ENCODE data around the gene SNX5.

Gene SNX5

DNA sequence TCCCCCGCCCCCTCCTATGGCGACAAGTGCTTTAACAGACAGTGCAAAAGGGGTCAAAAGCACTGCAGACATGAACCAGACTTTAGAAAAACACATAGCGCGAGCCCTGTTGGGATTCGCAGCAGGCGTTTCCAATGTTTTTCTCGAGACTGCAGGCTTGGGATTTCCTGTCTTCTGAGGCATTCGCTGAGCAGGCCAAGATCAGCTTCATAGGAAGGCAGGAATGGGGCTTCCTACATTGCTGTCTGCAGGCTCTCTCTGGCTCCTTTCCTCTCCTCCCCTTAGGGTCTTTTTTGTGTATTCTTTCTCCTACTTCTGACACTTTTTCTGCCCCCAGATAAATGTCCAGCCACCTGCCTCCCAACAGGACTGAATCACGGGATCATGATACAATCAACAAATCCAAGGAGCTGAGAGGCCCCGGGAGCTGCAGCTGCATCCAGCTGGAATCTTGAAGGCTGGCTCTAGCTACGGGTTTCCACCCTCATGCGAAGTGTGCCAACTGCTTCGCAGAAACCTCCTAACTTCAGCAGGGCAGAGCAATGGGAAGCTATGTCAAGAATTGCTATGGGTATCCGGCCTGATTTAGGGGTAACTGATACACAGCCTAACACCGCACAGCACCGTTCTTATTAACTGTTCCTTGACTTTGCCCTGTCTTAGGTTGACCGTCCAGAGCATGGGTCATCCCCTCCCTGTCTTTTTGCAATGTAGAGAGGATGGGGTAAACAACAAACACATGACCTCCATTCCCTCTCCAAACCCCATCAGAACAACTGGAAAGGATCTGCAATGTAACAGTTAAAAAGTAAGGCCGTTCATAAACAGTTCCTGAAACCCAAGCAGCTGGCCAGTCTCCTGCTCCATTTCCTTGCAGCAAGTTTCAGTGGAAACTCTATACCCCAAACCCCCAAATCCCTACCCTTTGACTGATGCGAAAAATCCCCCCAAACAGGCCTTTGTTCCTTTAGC is 31.5 kb downstream of the SNX5 start:
- Histone ChIP-seq H3K4me2 (ENCODE audit: low read depth, low read length, poor library complexity, severe bottlenecking) (no peak overlapping the region), H3K27me3 (ENCODE audit: low read length) (no peaks in the 10 kb centered on the region), H3K27ac (ENCODE audit: low read depth, low read length) (no peak overlapping the region), H3K36me3 (ENCODE audit: low read length) (0 out of 2 replicates have a peak, but pooled peaks cover 1% of the 10 kb centered on the region), H2AFZ (ENCODE audit: low read depth, low read length, severe bottlenecking) (no peak overlapping the region), H3K4me3 (ENCODE audit: insufficient read depth, low read length, poor library complexity, severe bottlenecking) (no peak overlapping the region), H3K9me2 (replicated peaks; ENCODE audit: insufficient read depth, low read length) (no peaks in the 10 kb centered on the region), H3K9ac (ENCODE audit: low read length) (no peak overlapping the region), H4K20me1 (ENCODE audit: low read depth, low read length) (0 out of 2 replicates have a peak, but pooled peaks cover 3% of the 10 kb centered on the region), H3F3A (ENCODE audit: insufficient read depth) (peaks cover 35% of the 10 kb centered on the region), H3K9me3 (ENCODE audit: insufficient read depth, low read length) (no peaks in the 10 kb centered on the region), H3K79me2 (ENCODE audit: insufficient read depth, low read length) (no peaks in the 10 kb centered on the region)
- TF ChIP-seq CTCF (IDR thresholded peaks at IDR 0.05; ENCODE audit: insufficient read depth, low read length, poor library complexity, severe bottlenecking) (no peak), EZH2phosphoT487 (conservative IDR thresholded peaks at IDR 0.05; ENCODE audit: low read length) (no peak)

- no peak for TF ChIP-seq CTCF (IDR thresholded peaks at IDR 0.05; ENCODE audit: insufficient read depth, low read length, poor library complexity, severe bottlenecking)
- TF ChIP-seq EZH2phosphoT487 (conservative IDR thresholded peaks at IDR 0.05; ENCODE audit: low read length) = no peak
- Histone ChIP-seq H3F3A (ENCODE audit: insufficient read depth) (peaks cover 28% of the 10 kb centered on the region), H3K9me2 (replicated peaks; ENCODE audit: insufficient read depth, low read length) (no peaks in the 10 kb centered on the region), H3K27ac (ENCODE audit: low read depth, low read length) (no peak overlapping the region), H3K9me3 (ENCODE audit: insufficient read depth, low read length) (no peaks in the 10 kb centered on the region), H3K27me3 (ENCODE audit: low read length) (no peaks in the 10 kb centered on the region), H3K79me2 (ENCODE audit: insufficient read depth, low read length) (no peaks in the 10 kb centered on the region), H3K9ac (ENCODE audit: low read length) (no peak overlapping the region), H3K36me3 (ENCODE audit: low read length) (no peaks in the 10 kb centered on the region), H2AFZ (ENCODE audit: low read depth, low read length, severe bottlenecking) (no peak overlapping the region), H3K4me2 (ENCODE audit: low read depth, low read length, poor library complexity, severe bottlenecking) (no peak overlapping the region), H4K20me1 (ENCODE audit: low read depth, low read length) (0 out of 2 replicates have a peak, but pooled peaks cover 2% of the 10 kb centered on the region), H3K4me3 (ENCODE audit: insufficient read depth, low read length, poor library complexity, severe bottlenecking) (no peak overlapping the region)
These were observed 32.3 kb downstream of the SNX5 start for GRCh38 chr20:17936286-17936760.

DNA sequence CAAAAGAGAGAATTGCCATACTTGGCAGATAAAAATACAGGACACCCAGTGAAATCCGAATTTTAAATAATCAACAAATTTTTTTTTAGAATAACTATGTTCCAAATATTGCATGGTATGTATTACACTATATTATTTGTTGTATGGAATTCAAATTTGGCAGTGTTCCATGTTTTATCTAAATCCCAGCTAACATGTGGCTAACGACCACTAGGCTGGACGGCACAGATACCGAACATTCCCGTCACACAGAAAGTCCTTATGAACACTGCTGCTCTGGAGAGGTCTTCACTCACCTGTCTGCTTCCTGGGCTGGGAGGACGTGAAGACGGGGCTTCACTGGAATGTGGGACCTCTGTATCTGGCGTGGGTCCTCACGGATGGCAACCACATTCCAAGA is 32.8 kb downstream of the SNX5 start:
- Histone ChIP-seq H3K27ac (ENCODE audit: low read depth, low read length) (no peak overlapping the region), H4K20me1 (ENCODE audit: low read depth, low read length) (no peaks in the 10 kb centered on the region), H3K9ac (ENCODE audit: low read length) (no peak overlapping the region)

More for the DNA sequence above, 32.8 kb downstream of the SNX5 start:
- H3K9me2 ChIP-seq (replicated peaks; ENCODE audit: insufficient read depth, low read length) = no peaks in the 10 kb centered on the region
- H3F3A ChIP-seq (ENCODE audit: insufficient read depth) = peaks cover 22% of the 10 kb centered on the region
- H3K36me3 ChIP-seq (ENCODE audit: low read length) = no peaks in the 10 kb centered on the region
- H3K4me3 ChIP-seq (ENCODE audit: insufficient read depth, low read length, poor library complexity, severe bottlenecking) = no peak overlapping the region
- no peak overlapping the region for H3K4me2 ChIP-seq (ENCODE audit: low read depth, low read length, poor library complexity, severe bottlenecking)
- no peaks in the 10 kb centered on the region for H3K79me2 ChIP-seq (ENCODE audit: insufficient read depth, low read length)
- TF ChIP-seq CTCF (IDR thresholded peaks at IDR 0.05; ENCODE audit: insufficient read depth, low read length, poor library complexity, severe bottlenecking) (no peak), EZH2phosphoT487 (conservative IDR thresholded peaks at IDR 0.05; ENCODE audit: low read length) (no peak)
- H3K9me3 ChIP-seq (ENCODE audit: insufficient read depth, low read length) = no peaks in the 10 kb centered on the region
- H2AFZ ChIP-seq (ENCODE audit: low read depth, low read length, severe bottlenecking) = no peak overlapping the region
- no peaks in the 10 kb centered on the region for H3K27me3 ChIP-seq (ENCODE audit: low read length)

Measured in SU-DHL-6 (cell line).